Eye (tissue), 1 donor: ENCODE data around the gene LTBP3.
A peak's percentile ranks its signal among the peaks of the same experiment; 100 is the strongest.

ENCODE experiments used
- DNase-seq: peaks from one replicate; pipeline ENCODE4 v3.0.0-alpha.2; 2015

Gene LTBP3

DNA sequence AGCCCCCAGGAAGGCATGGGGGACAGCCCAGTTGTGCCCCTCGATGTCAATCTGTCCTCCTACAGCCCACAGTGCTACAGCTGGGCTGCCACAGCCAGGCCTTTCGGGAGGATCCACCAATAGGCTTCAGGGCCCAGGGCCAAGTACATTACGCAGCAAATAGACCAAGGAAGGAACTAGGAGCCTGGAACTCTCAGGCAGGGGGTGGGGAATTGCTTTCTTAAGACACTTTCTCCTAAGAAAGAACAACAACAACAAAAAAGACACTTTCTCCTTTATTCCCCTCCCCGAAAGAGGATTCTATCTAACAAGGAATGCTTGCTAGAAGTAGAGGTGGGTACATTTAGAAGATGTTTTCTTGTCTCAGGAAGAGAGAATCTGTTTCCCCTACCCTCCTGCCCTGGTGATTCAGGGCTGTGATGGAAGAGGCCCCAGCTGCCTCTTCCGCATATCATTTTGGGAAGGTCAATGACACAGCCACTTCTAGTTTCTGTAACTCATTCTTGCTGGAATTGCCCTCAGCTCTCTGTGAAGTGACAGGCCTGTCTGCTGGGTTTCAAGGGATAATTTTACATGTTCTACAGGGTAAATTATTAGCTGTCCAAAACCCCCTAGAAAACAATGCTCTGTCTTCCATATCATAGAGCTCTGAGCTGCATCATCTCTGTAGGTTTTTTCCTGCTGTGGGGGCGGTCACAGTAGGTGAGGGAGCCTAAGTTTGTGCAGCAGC is 65.4 kb downstream of the LTBP3 start:
- DNase-seq, result peak; percentile 65

GRCh38 chr11:65492387-65492636 is 65.8 kb downstream of the LTBP3 start:
- DNase-seq, result no peak

DNA sequence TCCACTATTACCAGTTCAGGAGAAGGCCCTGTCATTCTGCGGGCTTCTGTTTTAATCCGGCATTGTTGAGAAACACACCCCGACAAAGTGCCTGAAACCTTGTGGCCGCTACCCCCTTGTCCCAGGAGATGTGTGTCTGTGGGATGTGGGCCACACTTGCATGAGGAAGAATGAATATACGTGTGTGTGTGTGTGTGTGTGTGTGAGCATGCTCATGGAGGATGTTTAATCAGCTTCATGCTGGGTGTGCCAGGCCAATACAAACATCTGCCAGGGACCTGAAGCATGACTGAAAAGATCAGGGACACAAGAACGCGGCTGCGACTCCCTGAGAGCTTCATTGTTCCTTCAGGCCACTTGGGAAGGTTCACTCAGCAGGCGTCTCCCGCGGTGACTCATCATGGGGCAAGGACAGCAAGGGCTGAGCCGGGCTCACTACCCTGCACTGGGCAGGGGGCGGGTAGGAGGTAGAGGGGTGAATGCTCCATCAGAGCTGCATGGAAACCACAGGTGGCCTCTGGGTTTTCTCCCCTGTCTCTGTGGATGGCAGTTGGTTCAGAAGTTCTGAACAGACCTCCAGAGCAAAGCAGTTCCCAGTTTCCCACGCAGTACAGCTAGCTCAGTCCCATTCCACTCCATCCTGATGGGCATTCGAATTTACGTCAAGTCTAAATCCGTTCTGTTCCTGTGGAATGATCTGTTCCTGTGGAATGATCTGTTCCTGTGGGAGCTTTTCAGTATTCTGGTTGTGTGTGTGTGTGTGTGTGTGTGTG is 66.4 kb downstream of the LTBP3 start:
- DNase-seq, result peak; percentile 92

DNA sequence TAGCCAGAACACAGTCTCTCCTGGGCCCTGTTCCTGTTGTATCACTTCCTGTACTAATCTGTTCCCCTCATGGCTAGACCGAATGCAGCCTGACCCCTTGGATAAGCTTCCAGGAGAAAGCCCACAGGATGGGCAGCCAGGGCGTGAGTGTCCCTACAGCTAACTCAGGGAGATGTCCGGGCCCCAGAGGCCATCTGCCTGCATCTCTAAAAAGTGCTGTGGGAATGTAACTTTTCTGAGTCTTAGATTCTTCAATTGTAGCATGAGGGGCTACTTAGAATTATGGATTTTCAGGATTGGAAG is 67.0 kb downstream of the LTBP3 start:
- no peak for DNase-seq

DNA sequence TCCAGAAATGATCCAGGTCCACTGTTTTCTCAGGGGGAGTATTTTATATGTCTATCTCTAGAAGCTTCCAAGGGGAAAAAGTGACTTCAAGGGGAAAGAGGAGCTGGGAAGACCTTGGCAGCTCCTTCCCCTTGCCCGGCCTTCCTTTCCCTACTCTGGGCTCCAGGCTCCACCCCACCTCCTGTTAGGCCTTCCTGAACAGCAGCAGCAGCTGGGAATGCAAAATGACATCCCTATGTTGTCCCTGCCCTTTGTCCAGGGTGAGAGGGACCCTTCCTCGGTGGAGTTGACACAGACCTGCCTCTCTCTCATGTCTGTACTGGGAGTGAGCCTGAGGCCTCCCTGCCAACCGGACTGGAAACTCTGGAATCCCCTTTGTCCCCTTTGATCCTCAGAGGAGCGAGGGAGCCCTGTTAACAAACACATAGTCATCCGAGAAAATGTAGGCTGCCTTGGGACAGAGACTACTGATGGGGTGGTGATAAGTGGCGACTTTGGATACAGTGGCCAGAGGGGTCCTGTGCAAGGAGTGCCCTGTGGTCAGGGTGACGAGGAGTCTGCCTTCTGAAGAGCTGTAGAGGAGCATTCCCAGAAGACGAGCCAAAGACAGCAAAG is 68.3 kb downstream of the LTBP3 start:
- peak; percentile 80 for DNase-seq

DNA sequence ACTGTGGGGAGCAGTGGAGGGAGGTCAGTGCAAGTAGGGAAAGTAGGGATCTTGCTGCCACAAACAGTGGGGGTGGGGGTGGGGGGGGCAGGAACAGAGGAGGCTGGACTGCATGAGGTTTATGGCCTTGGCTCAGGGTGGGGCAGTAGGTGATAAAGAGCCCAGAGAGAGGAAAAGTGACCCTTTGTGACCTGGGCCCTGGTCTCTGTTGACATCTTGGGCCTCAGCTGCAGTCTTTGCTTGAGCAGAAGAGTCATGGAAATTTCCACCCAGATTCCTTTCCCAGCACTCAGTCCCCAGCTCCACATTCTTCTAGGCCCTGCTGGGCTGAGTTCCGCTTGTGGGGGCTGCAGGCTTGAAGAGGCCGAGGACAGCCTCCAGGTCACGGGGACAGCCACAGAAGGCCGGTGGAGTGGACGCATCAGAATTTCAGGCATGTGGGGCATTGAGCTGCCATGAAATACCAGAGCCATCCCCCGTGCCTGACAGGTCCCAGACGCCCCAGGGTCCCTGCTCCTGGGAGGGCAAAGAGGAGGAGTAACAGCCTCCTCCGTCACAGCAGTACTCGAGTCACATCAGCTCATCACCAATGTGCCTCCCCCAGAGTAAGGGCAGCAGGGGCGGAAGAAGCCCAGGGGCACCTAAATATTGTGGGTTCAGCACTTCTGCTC is 69.0 kb downstream of the LTBP3 start:
- DNase-seq, result peak; percentile 90
